ENCODE data around the gene RAD51B.
A peak's percentile ranks its signal among the peaks of the same experiment; 100 is the strongest.

RAD51B gene

GRCh38 chr14:67971627-67972625, 152.3 kb downstream of the RAD51B start:
- TF ChIP-seq CTCF (conservative IDR thresholded peaks at IDR 0.05; ENCODE audit: control insufficient read depth, insufficient read depth, low read depth, low read length): no peak
- DNase-seq (ENCODE audit: low read depth): peak; percentile 67
- H3K4me3 ChIP-seq (ENCODE audit: control insufficient read depth, low read depth, low read length): no peak overlapping the region

GRCh38 chr14:67973436-67973835, 153.9 kb downstream of the RAD51B start:
- DNase-seq (ENCODE audit: low read depth): no peak

GRCh38 chr14:67975470-67975869, 155.9 kb downstream of the RAD51B start:
- H3K4me3 ChIP-seq (ENCODE audit: control insufficient read depth, low read depth, low read length): no peak overlapping the region
- TF ChIP-seq CTCF (conservative IDR thresholded peaks at IDR 0.05; ENCODE audit: control insufficient read depth, insufficient read depth, low read depth, low read length): no peak
- no peak for DNase-seq (ENCODE audit: low read depth)

More at GRCh38 chr14:67973436-67973835, 153.9 kb downstream of the RAD51B start:
- TF ChIP-seq CTCF (conservative IDR thresholded peaks at IDR 0.05; ENCODE audit: control insufficient read depth, insufficient read depth, low read depth, low read length): no peak
- H3K4me3 ChIP-seq (ENCODE audit: control insufficient read depth, low read depth, low read length): no peak overlapping the region

GRCh38 chr14:67977434-67978034, 158.0 kb downstream of the RAD51B start:
- H3K4me3 ChIP-seq (ENCODE audit: control insufficient read depth, low read depth, low read length): no peak overlapping the region
- DNase-seq (ENCODE audit: low read depth): no peak
- TF ChIP-seq CTCF (conservative IDR thresholded peaks at IDR 0.05; ENCODE audit: control insufficient read depth, insufficient read depth, low read depth, low read length): no peak

- no peak for TF ChIP-seq CTCF (conservative IDR thresholded peaks at IDR 0.05; ENCODE audit: control insufficient read depth, insufficient read depth, low read depth, low read length)
- no peak overlapping the region for H3K4me3 ChIP-seq (ENCODE audit: control insufficient read depth, low read depth, low read length)
- no peak for DNase-seq (ENCODE audit: low read depth)
These were observed 159.2 kb downstream of the RAD51B start for GRCh38 chr14:67978749-67979148.

- DNase-seq (ENCODE audit: low read depth): peak; percentile 19
- no peak overlapping the region for H3K4me3 ChIP-seq (ENCODE audit: control insufficient read depth, low read depth, low read length)
- no peak for TF ChIP-seq CTCF (conservative IDR thresholded peaks at IDR 0.05; ENCODE audit: control insufficient read depth, insufficient read depth, low read depth, low read length)
These were observed 163.4 kb downstream of the RAD51B start for GRCh38 chr14:67982711-67983608.

Data from fibroblast of mammary gland (primary cell).